ENCODE measurements around the gene MYL7.

The MYL7 gene

GRCh38 chr7:44152971-44153947, 12.1 kb upstream of the MYL7 start:
- Histone ChIP-seq H3K4me1 (ENCODE audit: insufficient read depth, low read length, severe bottlenecking) (no peaks in the 10 kb centered on the region), H3K4me3 (ENCODE audit: low read depth, low read length, poor library complexity, severe bottlenecking) (no peak overlapping the region), H3K9me3 (ENCODE audit: low read length) (no peaks in the 10 kb centered on the region), H4K20me1 (ENCODE audit: insufficient read depth, low read length) (no peaks in the 10 kb centered on the region), H3K27ac (ENCODE audit: low read depth, low read length, poor library complexity, severe bottlenecking) (no peak overlapping the region), H2AFZ (ENCODE audit: low read length) (no peak overlapping the region), H3K9ac (ENCODE audit: low read length) (no peak overlapping the region), H3F3A (ENCODE audit: insufficient read depth, low read length) (no peaks in the 10 kb centered on the region), H3K36me3 (ENCODE audit: insufficient read depth, low read length) (no peaks in the 10 kb centered on the region), H3K27me3 (ENCODE audit: insufficient read depth, low read length) (no peaks in the 10 kb centered on the region), H3K9me2 (ENCODE audit: low read depth, low read length) (no peaks in the 10 kb centered on the region), H3K4me2 (ENCODE audit: low read length) (no peak overlapping the region), H3K79me2 (ENCODE audit: insufficient read depth, low read length) (no peaks in the 10 kb centered on the region)
- TF ChIP-seq, protein P1, sequence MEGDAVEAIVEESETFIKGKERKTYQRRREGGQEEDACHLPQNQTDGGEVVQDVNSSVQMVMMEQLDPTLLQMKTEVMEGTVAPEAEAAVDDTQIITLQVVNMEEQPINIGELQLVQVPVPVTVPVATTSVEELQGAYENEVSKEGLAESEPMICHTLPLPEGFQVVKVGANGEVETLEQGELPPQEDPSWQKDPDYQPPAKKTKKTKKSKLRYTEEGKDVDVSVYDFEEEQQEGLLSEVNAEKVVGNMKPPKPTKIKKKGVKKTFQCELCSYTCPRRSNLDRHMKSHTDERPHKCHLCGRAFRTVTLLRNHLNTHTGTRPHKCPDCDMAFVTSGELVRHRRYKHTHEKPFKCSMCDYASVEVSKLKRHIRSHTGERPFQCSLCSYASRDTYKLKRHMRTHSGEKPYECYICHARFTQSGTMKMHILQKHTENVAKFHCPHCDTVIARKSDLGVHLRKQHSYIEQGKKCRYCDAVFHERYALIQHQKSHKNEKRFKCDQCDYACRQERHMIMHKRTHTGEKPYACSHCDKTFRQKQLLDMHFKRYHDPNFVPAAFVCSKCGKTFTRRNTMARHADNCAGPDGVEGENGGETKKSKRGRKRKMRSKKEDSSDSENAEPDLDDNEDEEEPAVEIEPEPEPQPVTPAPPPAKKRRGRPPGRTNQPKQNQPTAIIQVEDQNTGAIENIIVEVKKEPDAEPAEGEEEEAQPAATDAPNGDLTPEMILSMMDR (IDR thresholded peaks at IDR 0.05; ENCODE audit: low read length) = peak; percentile 23; the same call in 1 of the 2 replicates
- TF ChIP-seq EZH2 (IDR thresholded peaks at IDR 0.05; ENCODE audit: borderline replicate concordance, low read length) = no peak

GRCh38 chr7:44151956-44152355, 10.8 kb upstream of the MYL7 start:
- H3K9me2 ChIP-seq (ENCODE audit: low read depth, low read length) = no peaks in the 10 kb centered on the region
- H3K4me1 ChIP-seq (ENCODE audit: insufficient read depth, low read length, severe bottlenecking) = no peaks in the 10 kb centered on the region
- no peaks in the 10 kb centered on the region for H3K36me3 ChIP-seq (ENCODE audit: insufficient read depth, low read length)
- H4K20me1 ChIP-seq (ENCODE audit: insufficient read depth, low read length) = no peaks in the 10 kb centered on the region
- no peaks in the 10 kb centered on the region for H3K9me3 ChIP-seq (ENCODE audit: low read length)
- no peaks in the 10 kb centered on the region for H3K27me3 ChIP-seq (ENCODE audit: insufficient read depth, low read length)
- H3K4me2 ChIP-seq (ENCODE audit: low read length) = no peak overlapping the region
- H3K9ac ChIP-seq (ENCODE audit: low read length) = no peak overlapping the region
- H3F3A ChIP-seq (ENCODE audit: insufficient read depth, low read length) = no peaks in the 10 kb centered on the region
- no peaks in the 10 kb centered on the region for H3K79me2 ChIP-seq (ENCODE audit: insufficient read depth, low read length)
- no peak overlapping the region for H3K27ac ChIP-seq (ENCODE audit: low read depth, low read length, poor library complexity, severe bottlenecking)
- no peak for TF ChIP-seq EZH2 (IDR thresholded peaks at IDR 0.05; ENCODE audit: borderline replicate concordance, low read length)
- TF ChIP-seq, protein P1 (IDR thresholded peaks at IDR 0.05; ENCODE audit: low read length) = no peak
- no peak overlapping the region for H2AFZ ChIP-seq (ENCODE audit: low read length)
- no peak overlapping the region for H3K4me3 ChIP-seq (ENCODE audit: low read depth, low read length, poor library complexity, severe bottlenecking)

- Histone ChIP-seq H3K9me3 (ENCODE audit: low read length) (no peaks in the 10 kb centered on the region), H3K4me1 (ENCODE audit: insufficient read depth, low read length, severe bottlenecking) (no peaks in the 10 kb centered on the region), H3K9me2 (ENCODE audit: low read depth, low read length) (no peaks in the 10 kb centered on the region), H3K36me3 (ENCODE audit: insufficient read depth, low read length) (no peaks in the 10 kb centered on the region), H3K27me3 (ENCODE audit: insufficient read depth, low read length) (no peaks in the 10 kb centered on the region), H3K9ac (ENCODE audit: low read length) (no peak overlapping the region), H3K27ac (ENCODE audit: low read depth, low read length, poor library complexity, severe bottlenecking) (no peak overlapping the region), H3F3A (ENCODE audit: insufficient read depth, low read length) (no peaks in the 10 kb centered on the region), H3K79me2 (ENCODE audit: insufficient read depth, low read length) (no peaks in the 10 kb centered on the region), H4K20me1 (ENCODE audit: insufficient read depth, low read length) (no peaks in the 10 kb centered on the region), H3K4me2 (ENCODE audit: low read length) (no peak overlapping the region), H3K4me3 (ENCODE audit: low read depth, low read length, poor library complexity, severe bottlenecking) (no peak overlapping the region), H2AFZ (ENCODE audit: low read length) (no peak overlapping the region)
- TF ChIP-seq, protein P1 (IDR thresholded peaks at IDR 0.05; ENCODE audit: low read length) = no peak
- no peak for TF ChIP-seq EZH2 (IDR thresholded peaks at IDR 0.05; ENCODE audit: borderline replicate concordance, low read length)
Observed at GRCh38 chr7:44150966-44151941, 10.1 kb upstream of the MYL7 start.

All from OCI-LY1 (cell line).